ENCODE measurements around the gene MTOR. TPM values are rescaled to one million over a fixed set of nuclear protein-coding genes. Genes with fewer than 3 reads are reported as not detected.
A peak's percentile ranks its signal among the peaks of the same experiment; 100 is the strongest.

MTOR gene
- total RNA-seq, 1 donor from 2014 or later, result 61.9 TPM

DNA sequence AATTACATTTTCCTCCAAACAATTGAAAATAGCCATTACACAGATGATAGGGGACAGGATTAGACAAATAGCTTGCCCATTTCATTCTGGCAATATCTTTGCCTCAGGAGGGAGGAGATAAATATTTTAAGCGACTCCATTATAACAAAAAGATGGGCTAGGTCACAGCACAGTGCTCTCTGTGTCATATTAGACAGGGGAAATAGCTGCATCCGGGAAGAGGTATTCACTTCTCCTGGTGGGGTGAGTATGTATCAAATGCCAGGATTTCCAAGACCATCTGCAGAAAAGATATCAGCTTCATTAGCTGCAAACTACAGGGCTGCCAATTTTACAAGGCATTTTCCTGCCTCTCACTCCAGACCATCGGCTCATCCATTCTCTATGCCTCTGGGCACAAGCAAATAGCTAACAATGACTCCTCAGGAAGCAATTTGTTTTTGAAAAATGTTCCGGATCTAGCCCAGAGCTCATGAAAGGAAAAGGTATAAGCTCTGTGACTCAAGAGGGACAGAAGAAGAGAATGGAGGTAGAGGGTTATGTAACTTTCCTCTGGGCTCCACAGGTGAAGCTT, 115.1 kb downstream of the MTOR start:
- DNase-seq (ENCODE audit: low spot score), result no peak
- H3K4me3 Mint-ChIP-seq (ENCODE audit: unreplicated experiment), result no peak overlapping the region
- no peaks in the 10 kb centered on the region for H3K9me3 Mint-ChIP-seq (ENCODE audit: unreplicated experiment)
- no peak for TF ChIP-seq CTCF (IDR thresholded peaks at IDR 0.05; ENCODE audit: unreplicated experiment)
- H3K4me1 Mint-ChIP-seq (ENCODE audit: unreplicated experiment), result peaks cover 2% of the 10 kb centered on the region
- peaks cover 1% of the 10 kb centered on the region for H3K27me3 Mint-ChIP-seq (ENCODE audit: unreplicated experiment)
- H3K36me3 Mint-ChIP-seq (ENCODE audit: low read depth, unreplicated experiment), result peaks cover 21% of the 10 kb centered on the region
- H3K27ac Mint-ChIP-seq (ENCODE audit: unreplicated experiment), result peak overlapping the region; percentile 7

GRCh38 chr1:11145741-11146140, 116.6 kb downstream of the MTOR start:
- no peaks in the 10 kb centered on the region for H3K9me3 Mint-ChIP-seq (ENCODE audit: unreplicated experiment)
- no peak for TF ChIP-seq CTCF (IDR thresholded peaks at IDR 0.05; ENCODE audit: unreplicated experiment)
- H3K27me3 Mint-ChIP-seq (ENCODE audit: unreplicated experiment), result peaks cover 1% of the 10 kb centered on the region
- peaks cover 18% of the 10 kb centered on the region for H3K36me3 Mint-ChIP-seq (ENCODE audit: low read depth, unreplicated experiment)
- no peaks in the 10 kb centered on the region for H3K4me1 Mint-ChIP-seq (ENCODE audit: unreplicated experiment)
- DNase-seq (ENCODE audit: low spot score), result no peak
- H3K4me3 Mint-ChIP-seq (ENCODE audit: unreplicated experiment), result no peak overlapping the region
- no peak overlapping the region for H3K27ac Mint-ChIP-seq (ENCODE audit: unreplicated experiment)

- Mint-ChIP-seq H3K36me3 (ENCODE audit: low read depth, unreplicated experiment) (peaks cover 18% of the 10 kb centered on the region), H3K4me3 (ENCODE audit: unreplicated experiment) (no peak overlapping the region), H3K9me3 (ENCODE audit: unreplicated experiment) (no peaks in the 10 kb centered on the region), H3K4me1 (ENCODE audit: unreplicated experiment) (no peaks in the 10 kb centered on the region), H3K27ac (ENCODE audit: unreplicated experiment) (no peak overlapping the region), H3K27me3 (ENCODE audit: unreplicated experiment) (peaks cover 1% of the 10 kb centered on the region)
- DNase-seq (ENCODE audit: low spot score), result no peak
- TF ChIP-seq CTCF (IDR thresholded peaks at IDR 0.05; ENCODE audit: unreplicated experiment), result no peak
These were observed 117.6 kb downstream of the MTOR start for GRCh38 chr1:11144570-11145256.

DNA sequence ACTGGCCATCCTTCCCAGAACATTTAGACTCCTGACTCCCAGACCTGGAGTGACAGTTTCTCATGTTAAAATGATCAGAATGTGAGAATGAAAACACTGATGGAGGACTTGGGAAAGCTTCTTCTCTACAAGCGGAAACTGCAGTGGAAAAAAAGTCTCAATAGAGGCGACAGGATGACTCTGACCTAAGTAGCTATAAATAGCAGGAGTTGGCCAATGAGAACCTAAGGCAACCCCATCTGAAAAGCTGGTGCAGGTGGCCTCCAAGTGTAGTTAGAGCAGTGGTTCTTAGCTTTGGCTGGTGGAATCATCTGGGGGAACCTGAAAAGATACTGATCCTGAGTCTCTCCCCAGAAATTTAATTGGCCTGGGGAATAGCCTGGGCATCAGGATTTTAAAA, 118.4 kb downstream of the MTOR start:
- no peak for DNase-seq (ENCODE audit: low spot score)
- Mint-ChIP-seq H3K9me3 (ENCODE audit: unreplicated experiment) (no peaks in the 10 kb centered on the region), H3K27ac (ENCODE audit: unreplicated experiment) (no peak overlapping the region), H3K36me3 (ENCODE audit: low read depth, unreplicated experiment) (peaks cover 19% of the 10 kb centered on the region), H3K4me3 (ENCODE audit: unreplicated experiment) (no peak overlapping the region), H3K27me3 (ENCODE audit: unreplicated experiment) (peaks cover 1% of the 10 kb centered on the region), H3K4me1 (ENCODE audit: unreplicated experiment) (no peaks in the 10 kb centered on the region)
- no peak for TF ChIP-seq CTCF (IDR thresholded peaks at IDR 0.05; ENCODE audit: unreplicated experiment)

- Mint-ChIP-seq H3K36me3 (ENCODE audit: low read depth, unreplicated experiment) (peaks cover 24% of the 10 kb centered on the region), H3K4me1 (ENCODE audit: unreplicated experiment) (no peaks in the 10 kb centered on the region), H3K4me3 (ENCODE audit: unreplicated experiment) (no peak overlapping the region), H3K9me3 (ENCODE audit: unreplicated experiment) (no peaks in the 10 kb centered on the region), H3K27me3 (ENCODE audit: unreplicated experiment) (peaks cover 1% of the 10 kb centered on the region), H3K27ac (ENCODE audit: unreplicated experiment) (no peak overlapping the region)
- TF ChIP-seq CTCF (IDR thresholded peaks at IDR 0.05; ENCODE audit: unreplicated experiment), result no peak
- DNase-seq (ENCODE audit: low spot score), result no peak
These were observed 119.0 kb downstream of the MTOR start for GRCh38 chr1:11143401-11143800.
